NT2/D1 (cell line): Measurements from ENCODE around the gene PRKG1.

ENCODE experiments used
- DNase-seq: peaks from one replicate; pipeline ENCODE4 v3.0.0-alpha.2; 2011; ENCODE audit warnings: low read depth, low spot score
- H3K27me3 ChIP-seq: 2 replicates; pipeline ENCODE4 v1.6.0; 2011; ENCODE audit warnings: mild to moderate bottlenecking; ENCODE audit not compliant: insufficient read length, insufficient read depth
- H3K36me3 ChIP-seq: 2 replicates; pipeline ENCODE4 v1.6.1; 2011; ENCODE audit warnings: mild to moderate bottlenecking, low read length, mixed read lengths; ENCODE audit not compliant: insufficient read depth, insufficient read length
- H3K4me1 ChIP-seq: 2 replicates; pipeline ENCODE4 v1.5.1; 2011; ENCODE audit not compliant: insufficient read depth, insufficient read length
- H3K4me3 ChIP-seq: 2 replicates; pipeline ENCODE4 v1.5.1; 2011; ENCODE audit warnings: low read depth; ENCODE audit not compliant: insufficient read length
- H3K9ac ChIP-seq: 2 replicates; pipeline ENCODE4 v1.6.0; 2011; ENCODE audit warnings: low read depth; ENCODE audit not compliant: insufficient read length
- H3K9me3 ChIP-seq: 2 replicates; pipeline ENCODE4 v1.5.1; 2011; ENCODE audit warnings: mild to moderate bottlenecking, low read length; ENCODE audit not compliant: insufficient read depth
- SUZ12 ChIP-seq: IDR thresholded peaks from 2 replicates; pipeline ENCODE4 v1.6.1; 2011; ENCODE audit not compliant: insufficient read length, insufficient read depth; ENCODE audit errors: extremely low read depth
- YY1 ChIP-seq: IDR thresholded peaks from 2 replicates; pipeline ENCODE4 v1.6.1; 2011; ENCODE audit not compliant: insufficient read length, insufficient read depth
- ZNF274 ChIP-seq: IDR thresholded peaks from 2 replicates; pipeline ENCODE4 v1.6.1; 2011; ENCODE audit warnings: mild to moderate bottlenecking, low read depth, low read length

PRKG1 gene

DNA sequence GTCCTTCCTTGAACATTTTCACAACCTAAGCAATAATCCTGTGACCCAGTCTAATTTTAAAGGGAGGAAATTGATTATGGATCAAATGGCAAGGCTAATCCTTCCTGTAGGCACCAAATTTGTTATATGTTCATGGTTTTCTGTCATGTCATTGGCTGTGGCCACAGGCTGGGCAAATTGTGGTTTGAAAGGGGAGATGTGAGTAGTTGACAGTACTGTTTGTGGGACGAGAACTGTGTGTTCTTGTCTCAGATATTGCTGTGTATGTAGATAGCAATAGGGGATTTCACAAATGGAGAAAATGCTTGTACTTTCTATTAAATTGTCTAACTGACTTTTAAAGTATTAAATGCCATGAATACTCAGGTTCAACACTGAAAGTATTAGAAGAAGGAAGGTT lies 8.1 kb upstream of the PRKG1 start:
- H3K9ac ChIP-seq, result no peak overlapping the region
- TF ChIP-seq SUZ12, result no peak
- TF ChIP-seq ZNF274, result no peak
- TF ChIP-seq YY1, result no peak
- no peak for DNase-seq
- H3K4me1 ChIP-seq, result no peaks in the 10 kb centered on the region
- no peaks in the 10 kb centered on the region for H3K36me3 ChIP-seq
- H3K4me3 ChIP-seq, result no peak overlapping the region
- H3K27me3 ChIP-seq, result no peaks in the 10 kb centered on the region
- no peaks in the 10 kb centered on the region for H3K9me3 ChIP-seq

DNA sequence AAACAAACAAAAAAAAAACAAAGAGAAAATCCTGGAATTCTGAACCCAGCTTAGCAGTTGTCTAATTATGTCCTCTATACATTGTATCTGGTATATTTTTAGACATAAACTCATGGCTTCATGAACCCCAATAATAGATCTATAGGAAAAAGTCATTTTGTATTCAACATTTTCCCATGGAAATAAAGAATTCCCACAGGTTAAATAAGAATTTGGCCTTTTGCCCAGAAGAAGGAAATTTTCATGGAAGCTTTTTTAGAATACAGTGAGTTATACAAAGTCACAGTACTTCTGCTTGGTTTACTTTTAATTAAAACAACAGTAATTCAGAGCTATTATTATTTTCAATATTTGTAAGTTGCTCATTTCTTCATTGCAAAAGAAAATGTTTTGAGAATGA lies 2.1 kb upstream of the PRKG1 start:
- Histone ChIP-seq H3K9ac (no peak overlapping the region), H3K4me1 (no peaks in the 10 kb centered on the region), H3K36me3 (no peaks in the 10 kb centered on the region), H3K27me3 (peaks cover 15% of the 10 kb centered on the region), H3K4me3 (no peak overlapping the region), H3K9me3 (no peaks in the 10 kb centered on the region)
- DNase-seq, result no peak
- no peak for TF ChIP-seq ZNF274
- no peak for TF ChIP-seq YY1
- TF ChIP-seq SUZ12, result no peak

DNA sequence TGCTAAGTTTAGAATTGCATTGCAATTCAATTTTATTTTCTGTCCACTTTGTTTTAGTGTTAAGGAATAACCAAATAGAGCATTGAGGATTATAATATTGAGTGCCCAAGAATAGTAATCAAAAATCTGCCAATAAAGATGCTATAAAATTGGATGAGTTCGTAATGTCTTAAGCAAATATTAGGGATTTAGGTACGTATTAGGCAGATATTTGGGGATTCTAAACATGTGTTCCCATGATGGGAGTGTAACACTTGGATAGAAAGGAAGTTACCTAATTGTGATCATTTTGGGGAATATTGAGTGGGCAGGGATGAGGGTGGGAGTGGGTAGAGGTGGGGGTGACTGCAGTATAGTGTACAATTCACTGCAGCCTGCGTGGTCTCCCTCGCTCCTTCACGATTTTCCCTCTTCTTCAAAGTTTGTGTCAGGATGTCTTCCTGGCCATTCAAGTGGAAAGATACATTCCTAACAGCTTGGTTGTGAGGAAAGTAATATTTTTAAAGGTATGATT lies 1.3 kb upstream of the PRKG1 start:
- Histone ChIP-seq H3K4me3 (no peak overlapping the region), H3K36me3 (no peaks in the 10 kb centered on the region), H3K27me3 (peaks cover 15% of the 10 kb centered on the region), H3K4me1 (no peaks in the 10 kb centered on the region), H3K9me3 (no peaks in the 10 kb centered on the region), H3K9ac (no peak overlapping the region)
- DNase-seq, result no peak
- TF ChIP-seq ZNF274 (no peak), SUZ12 (no peak), YY1 (no peak)

GRCh38 chr10:51073453-51074237 lies 642 bp upstream of the PRKG1 start:
- Histone ChIP-seq H3K36me3 (no peaks in the 10 kb centered on the region), H3K4me3 (peak overlapping the region; percentile 80), H3K4me1 (no peaks in the 10 kb centered on the region), H3K9me3 (no peaks in the 10 kb centered on the region), H3K9ac (peak overlapping the region; percentile 87), H3K27me3 (peaks cover 15% of the 10 kb centered on the region)
- TF ChIP-seq YY1, result no peak
- no peak for TF ChIP-seq SUZ12
- TF ChIP-seq ZNF274, result no peak
- DNase-seq, result no peak

- DNase-seq, result no peak
Observed at GRCh38 chr10:51075043-51075872, 971 bp downstream of the PRKG1 start.

GRCh38 chr10:51075873-51076229 lies 1.6 kb downstream of the PRKG1 start:
- TF ChIP-seq ZNF274 (no peak), SUZ12 (no peak), YY1 (no peak)

More at GRCh38 chr10:51075043-51075872, 971 bp downstream of the PRKG1 start:
- H3K27me3 ChIP-seq, result peaks cover 15% of the 10 kb centered on the region
- no peaks in the 10 kb centered on the region for H3K9me3 ChIP-seq
- H3K36me3 ChIP-seq, result no peaks in the 10 kb centered on the region
- no peaks in the 10 kb centered on the region for H3K4me1 ChIP-seq
- H3K4me3 ChIP-seq, result peak overlapping the region; percentile 80
- TF ChIP-seq SUZ12 (no peak), YY1 (no peak), ZNF274 (no peak)
- H3K9ac ChIP-seq, result peak overlapping the region; percentile 87

DNA sequence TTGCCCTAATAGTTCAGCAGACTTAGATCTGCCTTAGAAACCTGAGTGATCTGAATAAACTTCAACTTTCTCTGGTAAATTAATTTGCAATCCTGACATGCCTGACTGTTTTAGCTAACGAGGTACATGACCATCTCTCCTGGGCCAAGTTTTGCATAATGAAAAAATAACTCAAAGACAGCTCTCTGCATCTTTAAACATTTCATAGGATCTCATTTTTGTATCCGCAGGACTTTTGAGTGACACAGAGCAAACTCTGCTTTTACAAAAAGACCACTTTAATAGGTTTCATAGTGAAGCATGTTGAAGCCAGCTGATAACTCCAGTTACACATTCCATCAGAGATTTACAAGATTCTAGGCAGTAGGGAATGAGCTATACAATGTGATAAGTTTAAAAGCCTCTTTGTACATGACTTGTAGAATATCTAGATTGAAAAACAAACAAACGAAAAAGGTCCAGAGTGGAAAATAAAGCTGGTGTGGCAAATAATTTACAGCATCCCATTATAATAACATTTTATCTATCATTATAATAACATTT lies 2.1 kb downstream of the PRKG1 start:
- H3K4me1 ChIP-seq, result no peaks in the 10 kb centered on the region
- peaks cover 15% of the 10 kb centered on the region for H3K27me3 ChIP-seq
- TF ChIP-seq SUZ12, result no peak
- no peak for TF ChIP-seq ZNF274
- TF ChIP-seq YY1, result no peak
- H3K36me3 ChIP-seq, result no peaks in the 10 kb centered on the region
- DNase-seq, result no peak
- no peak overlapping the region for H3K9ac ChIP-seq
- H3K4me3 ChIP-seq, result no peak overlapping the region
- H3K9me3 ChIP-seq, result no peaks in the 10 kb centered on the region

More at GRCh38 chr10:51075873-51076229, 1.6 kb downstream of the PRKG1 start:
- H3K4me3 ChIP-seq, result no peak overlapping the region
- H3K9ac ChIP-seq, result no peak overlapping the region
- H3K36me3 ChIP-seq, result no peaks in the 10 kb centered on the region
- H3K27me3 ChIP-seq, result peaks cover 15% of the 10 kb centered on the region
- no peak for DNase-seq
- H3K4me1 ChIP-seq, result no peaks in the 10 kb centered on the region
- H3K9me3 ChIP-seq, result no peaks in the 10 kb centered on the region
